ENCODE data around the gene VAPA.

DNA sequence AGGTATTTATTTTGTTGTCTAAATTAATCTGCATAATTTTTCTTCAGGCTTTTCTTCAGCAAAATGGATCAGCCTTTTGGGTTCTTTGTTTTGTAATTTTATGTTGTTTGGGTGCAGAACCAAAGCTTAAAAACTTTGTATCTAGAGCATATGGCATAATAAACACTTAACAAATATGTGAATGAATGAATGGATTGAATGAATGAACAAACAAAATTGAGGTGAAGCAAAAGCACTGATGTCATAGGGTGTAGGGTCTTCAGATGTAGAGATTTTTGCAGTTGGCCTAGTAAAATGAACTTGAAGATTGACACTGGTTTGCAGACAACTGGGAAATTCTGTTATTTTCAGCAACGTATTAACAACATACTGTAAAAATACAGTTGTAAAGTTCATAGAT lies 17.3 kb downstream of the VAPA start:
- TF ChIP-seq, protein P1, sequence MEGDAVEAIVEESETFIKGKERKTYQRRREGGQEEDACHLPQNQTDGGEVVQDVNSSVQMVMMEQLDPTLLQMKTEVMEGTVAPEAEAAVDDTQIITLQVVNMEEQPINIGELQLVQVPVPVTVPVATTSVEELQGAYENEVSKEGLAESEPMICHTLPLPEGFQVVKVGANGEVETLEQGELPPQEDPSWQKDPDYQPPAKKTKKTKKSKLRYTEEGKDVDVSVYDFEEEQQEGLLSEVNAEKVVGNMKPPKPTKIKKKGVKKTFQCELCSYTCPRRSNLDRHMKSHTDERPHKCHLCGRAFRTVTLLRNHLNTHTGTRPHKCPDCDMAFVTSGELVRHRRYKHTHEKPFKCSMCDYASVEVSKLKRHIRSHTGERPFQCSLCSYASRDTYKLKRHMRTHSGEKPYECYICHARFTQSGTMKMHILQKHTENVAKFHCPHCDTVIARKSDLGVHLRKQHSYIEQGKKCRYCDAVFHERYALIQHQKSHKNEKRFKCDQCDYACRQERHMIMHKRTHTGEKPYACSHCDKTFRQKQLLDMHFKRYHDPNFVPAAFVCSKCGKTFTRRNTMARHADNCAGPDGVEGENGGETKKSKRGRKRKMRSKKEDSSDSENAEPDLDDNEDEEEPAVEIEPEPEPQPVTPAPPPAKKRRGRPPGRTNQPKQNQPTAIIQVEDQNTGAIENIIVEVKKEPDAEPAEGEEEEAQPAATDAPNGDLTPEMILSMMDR (conservative IDR thresholded peaks at IDR 0.05; ENCODE audit: low read length): no peak
- TF ChIP-seq EZH2phosphoT487 (IDR thresholded peaks at IDR 0.05; ENCODE audit: borderline replicate concordance): no peak

Data from Loucy (cell line).